Astrocyte (in vitro differentiated cells and primary cell): ENCODE results near the gene SHROOM3. TPM values are rescaled to one million over a fixed set of nuclear protein-coding genes. Genes with fewer than 3 reads are reported as not detected.

ENCODE experiments used
- DNase-seq: peaks from one replicate; pipeline ENCODE4 v3.0.0-alpha.2; 2010; ENCODE audit warnings: low read depth
- FAIRE-seq: peaks from 2 replicates; lab custom pipeline; 2011; peaks lifted over from hg19 to GRCh38; lab: Jason Lieb, UNC
- H2AFZ ChIP-seq: 2 replicates; pipeline ENCODE4 v1.6.0; 2012; ENCODE audit warnings: low read depth, low read length, inconsistent platforms
- H3K27ac ChIP-seq: 2 replicates; pipeline ENCODE4 v1.5.1; 2011; ENCODE audit warnings: low read depth, low read length, inconsistent platforms
- H3K27me3 ChIP-seq: 2 replicates; pipeline ENCODE4 v1.6.0; 2011; ENCODE audit warnings: low read length, inconsistent platforms; ENCODE audit not compliant: insufficient read depth
- H3K36me3 ChIP-seq: 2 replicates; pipeline ENCODE4 v1.5.1; 2011; ENCODE audit warnings: low read length, inconsistent platforms; ENCODE audit not compliant: insufficient read depth
- H3K4me1 ChIP-seq: 2 replicates; pipeline ENCODE4 v1.5.1; 2011; ENCODE audit warnings: low read length, inconsistent platforms; ENCODE audit not compliant: insufficient read depth
- H3K4me2 ChIP-seq: 2 replicates; pipeline ENCODE4 v1.6.0; 2012; ENCODE audit warnings: low read length, inconsistent platforms
- H3K4me3 ChIP-seq: 2 replicates; pipeline ENCODE4 v1.5.1; 2011; ENCODE audit warnings: low read depth, mild to moderate bottlenecking, low read length, inconsistent platforms; ENCODE audit not compliant: insufficient read depth
- H3K79me2 ChIP-seq: 2 replicates; pipeline ENCODE4 v1.6.0; 2012; ENCODE audit warnings: mild to moderate bottlenecking, low read length, inconsistent platforms; ENCODE audit not compliant: insufficient read depth
- H3K9ac ChIP-seq: 2 replicates; pipeline ENCODE4 v1.6.0; 2012; ENCODE audit warnings: mild to moderate bottlenecking, low read length, inconsistent platforms
- H3K9me3 ChIP-seq: 2 replicates; pipeline ENCODE4 v1.5.1; 2012; ENCODE audit warnings: low read depth, mild to moderate bottlenecking, low read length, inconsistent platforms; ENCODE audit not compliant: insufficient read depth
- H4K20me1 ChIP-seq: 2 replicates; pipeline ENCODE4 v1.6.0; 2012; ENCODE audit warnings: low read length, inconsistent platforms; ENCODE audit not compliant: insufficient read depth
- H3K27ac Mint-ChIP-seq: one replicate; pipeline ENCODE4 v1.8.0; 2021; ENCODE audit warnings: mild to moderate bottlenecking, mixed read lengths; ENCODE audit not compliant: unreplicated experiment
- H3K27me3 Mint-ChIP-seq: one replicate; pipeline ENCODE4 v1.8.0; 2021; ENCODE audit warnings: low read depth, mixed read lengths; ENCODE audit not compliant: unreplicated experiment
- H3K36me3 Mint-ChIP-seq: one replicate; pipeline ENCODE4 v1.8.0; 2021; ENCODE audit warnings: low read depth, mixed read lengths; ENCODE audit not compliant: unreplicated experiment
- H3K4me1 Mint-ChIP-seq: one replicate; pipeline ENCODE4 v1.8.0; 2021; ENCODE audit warnings: low read depth, mixed read lengths; ENCODE audit not compliant: unreplicated experiment
- H3K4me3 Mint-ChIP-seq: one replicate; pipeline ENCODE4 v1.8.0; 2021; ENCODE audit warnings: mild to moderate bottlenecking, moderate library complexity, mixed read lengths; ENCODE audit not compliant: unreplicated experiment
- H3K9me3 Mint-ChIP-seq: one replicate; pipeline ENCODE4 v1.8.0; 2021; ENCODE audit warnings: mild to moderate bottlenecking, mixed read lengths; ENCODE audit not compliant: unreplicated experiment
- EZH2 ChIP-seq: IDR thresholded peaks from 2 replicates; pipeline ENCODE4 v1.6.1; 2012; ENCODE audit warnings: mild to moderate bottlenecking, low read length, inconsistent platforms; ENCODE audit not compliant: insufficient read depth
- total RNA-seq: library from RNA; stranded (reverse); gene quantifications from 2 replicates; pipeline ENCODE4 v1.2.1, GENCODE V29; 2021
- TF ChIP-seq, protein P1 (sequence below): IDR thresholded peaks from 2 replicates; pipeline ENCODE4 v1.5.1; 2011; ENCODE audit warnings: low read depth, mild to moderate bottlenecking, inconsistent platforms, low read length, moderate library complexity; ENCODE audit not compliant: insufficient read depth

SHROOM3 gene
- total RNA-seq, 1 donor from 2014 or later = 64.6 TPM

DNA sequence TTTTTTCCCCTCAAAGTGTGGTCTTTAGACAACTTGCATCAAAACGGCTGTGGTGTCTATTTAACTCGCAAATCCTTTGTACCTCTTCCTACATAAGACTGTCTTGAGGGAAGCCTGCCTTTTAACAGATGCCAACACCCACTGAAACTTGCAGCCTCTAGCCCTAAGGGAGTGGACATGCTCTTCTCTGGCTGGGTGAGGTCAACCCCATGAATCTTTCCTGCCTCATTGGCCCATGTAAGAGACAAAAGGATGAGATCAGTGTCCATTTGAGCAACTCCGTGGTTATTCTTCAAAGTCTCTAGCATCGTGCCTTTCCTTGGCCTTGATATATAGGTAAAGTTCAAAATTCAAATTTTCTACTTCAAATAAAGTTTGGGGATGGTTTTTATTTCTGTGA is 134.7 kb downstream of the SHROOM3 start:
- Histone ChIP-seq H2AFZ (no peak overlapping the region), H3K4me3 (no peak overlapping the region), H3K4me2 (peak overlapping the region; percentile 71), H3K79me2 (no peaks in the 10 kb centered on the region), H4K20me1 (no peaks in the 10 kb centered on the region), H3K27ac (peak overlapping the region; percentile 61), H3K36me3 (no peaks in the 10 kb centered on the region), H3K9ac (peak overlapping the region; percentile 28), H3K4me1 (peaks cover 27% of the 10 kb centered on the region), H3K27me3 (no peaks in the 10 kb centered on the region), H3K9me3 (no peaks in the 10 kb centered on the region)
- TF ChIP-seq EZH2 = no peak
- TF ChIP-seq, protein P1, sequence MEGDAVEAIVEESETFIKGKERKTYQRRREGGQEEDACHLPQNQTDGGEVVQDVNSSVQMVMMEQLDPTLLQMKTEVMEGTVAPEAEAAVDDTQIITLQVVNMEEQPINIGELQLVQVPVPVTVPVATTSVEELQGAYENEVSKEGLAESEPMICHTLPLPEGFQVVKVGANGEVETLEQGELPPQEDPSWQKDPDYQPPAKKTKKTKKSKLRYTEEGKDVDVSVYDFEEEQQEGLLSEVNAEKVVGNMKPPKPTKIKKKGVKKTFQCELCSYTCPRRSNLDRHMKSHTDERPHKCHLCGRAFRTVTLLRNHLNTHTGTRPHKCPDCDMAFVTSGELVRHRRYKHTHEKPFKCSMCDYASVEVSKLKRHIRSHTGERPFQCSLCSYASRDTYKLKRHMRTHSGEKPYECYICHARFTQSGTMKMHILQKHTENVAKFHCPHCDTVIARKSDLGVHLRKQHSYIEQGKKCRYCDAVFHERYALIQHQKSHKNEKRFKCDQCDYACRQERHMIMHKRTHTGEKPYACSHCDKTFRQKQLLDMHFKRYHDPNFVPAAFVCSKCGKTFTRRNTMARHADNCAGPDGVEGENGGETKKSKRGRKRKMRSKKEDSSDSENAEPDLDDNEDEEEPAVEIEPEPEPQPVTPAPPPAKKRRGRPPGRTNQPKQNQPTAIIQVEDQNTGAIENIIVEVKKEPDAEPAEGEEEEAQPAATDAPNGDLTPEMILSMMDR = no peak
- no peak for DNase-seq
- Mint-ChIP-seq H3K9me3 (peaks cover 1% of the 10 kb centered on the region), H3K27ac (peak overlapping the region; percentile 85), H3K4me3 (peak overlapping the region; percentile 47), H3K27me3 (no peaks in the 10 kb centered on the region), H3K36me3 (peaks cover 7% of the 10 kb centered on the region), H3K4me1 (peaks cover 37% of the 10 kb centered on the region)
- no peak for FAIRE-seq

DNA sequence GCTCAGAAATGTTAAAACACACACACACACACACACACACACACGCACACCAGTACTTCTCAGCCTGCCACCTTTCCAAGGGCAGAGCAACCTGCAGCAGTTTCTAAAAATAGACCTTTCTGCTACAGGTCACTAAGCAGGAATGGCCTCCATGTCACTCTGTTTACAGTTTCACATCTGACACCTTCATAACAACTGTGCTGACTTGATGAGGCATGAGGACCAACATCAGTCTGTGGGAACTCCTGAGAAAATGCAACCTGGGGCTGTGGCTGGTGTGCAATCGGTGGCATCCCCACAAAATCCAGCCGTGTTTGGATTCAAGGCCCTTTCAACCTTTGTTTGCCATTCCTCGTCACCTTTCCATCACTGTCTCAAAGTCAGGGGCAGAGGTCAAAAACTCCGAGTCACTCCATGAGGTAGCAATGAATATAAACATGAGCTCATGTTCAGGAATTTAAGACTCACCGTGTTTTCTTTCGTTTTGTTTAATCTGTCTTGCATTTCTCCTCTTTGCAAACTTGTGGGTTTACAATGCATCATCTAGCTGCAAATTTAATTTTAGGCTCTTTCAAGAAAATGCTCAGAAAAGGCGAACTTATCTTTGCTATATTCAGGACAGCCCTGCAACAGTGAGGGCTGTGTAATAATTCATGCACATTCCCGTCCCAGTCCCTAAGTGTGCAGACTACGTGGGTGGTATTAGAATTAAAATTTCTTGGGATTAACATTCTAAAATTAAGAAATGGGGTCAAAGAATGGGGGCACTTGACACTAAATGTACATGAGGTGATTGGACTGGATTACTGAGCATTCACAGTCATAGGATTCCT is 135.3 kb downstream of the SHROOM3 start:
- TF ChIP-seq EZH2 = no peak
- TF ChIP-seq, protein P1 = no peak
- peak; percentile 96 for FAIRE-seq

DNA sequence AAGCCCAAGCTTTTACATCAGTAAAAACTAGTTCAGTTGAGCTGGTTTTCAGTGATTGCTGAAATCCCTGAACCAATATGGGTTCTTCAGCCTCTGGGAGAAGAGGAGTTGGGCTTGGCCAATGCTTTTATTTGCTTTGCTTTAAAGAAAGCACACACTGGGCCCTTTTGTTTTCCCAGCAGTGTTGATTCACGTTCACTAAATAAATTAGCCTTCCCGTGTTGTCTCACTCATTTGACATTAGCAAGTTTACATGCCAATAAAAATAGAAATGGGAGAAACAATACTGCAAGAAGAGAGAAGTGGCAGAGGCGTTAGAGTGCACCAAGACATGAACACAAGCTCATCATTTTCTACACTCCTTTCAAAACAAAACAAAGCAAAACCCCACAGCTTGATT is 136.2 kb downstream of the SHROOM3 start:
- no peak overlapping the region for H3K4me3 Mint-ChIP-seq
- H3K9ac ChIP-seq = peak overlapping the region; percentile 29
- H3K4me2 ChIP-seq = peak overlapping the region; percentile 71
- peaks cover 15% of the 10 kb centered on the region for H3K36me3 Mint-ChIP-seq
- TF ChIP-seq, protein P1 = no peak
- TF ChIP-seq EZH2 = no peak
- no peak overlapping the region for H3K4me3 ChIP-seq
- no peaks in the 10 kb centered on the region for H3K79me2 ChIP-seq
- H3K4me1 Mint-ChIP-seq = peaks cover 34% of the 10 kb centered on the region
- no peaks in the 10 kb centered on the region for H3K36me3 ChIP-seq
- H3K27me3 ChIP-seq = no peaks in the 10 kb centered on the region
- no peaks in the 10 kb centered on the region for H3K27me3 Mint-ChIP-seq
- FAIRE-seq (peak; percentile 79), DNase-seq (no peak)
- peaks cover 27% of the 10 kb centered on the region for H3K4me1 ChIP-seq
- H3K27ac Mint-ChIP-seq = peak overlapping the region; percentile 23
- H3K9me3 ChIP-seq = no peaks in the 10 kb centered on the region
- H4K20me1 ChIP-seq = no peaks in the 10 kb centered on the region
- H3K27ac ChIP-seq = peak overlapping the region; percentile 67
- H2AFZ ChIP-seq = no peak overlapping the region
- peaks cover 1% of the 10 kb centered on the region for H3K9me3 Mint-ChIP-seq

More for the DNA sequence above, 135.3 kb downstream of the SHROOM3 start:
- peak overlapping the region; percentile 85 for H3K27ac Mint-ChIP-seq
- H3K36me3 Mint-ChIP-seq = peaks cover 13% of the 10 kb centered on the region
- Histone ChIP-seq H3K4me2 (peak overlapping the region; percentile 71), H3K4me1 (peaks cover 27% of the 10 kb centered on the region), H3K9me3 (no peaks in the 10 kb centered on the region), H3K27me3 (no peaks in the 10 kb centered on the region), H3K79me2 (no peaks in the 10 kb centered on the region), H3K9ac (peak overlapping the region; percentile 29), H4K20me1 (no peaks in the 10 kb centered on the region), H3K27ac (peak overlapping the region; percentile 67), H3K4me3 (peak overlapping the region; percentile 7), H3K36me3 (no peaks in the 10 kb centered on the region), H2AFZ (no peak overlapping the region)
- DNase-seq = peak; percentile 87
- H3K9me3 Mint-ChIP-seq = peaks cover 1% of the 10 kb centered on the region
- H3K4me3 Mint-ChIP-seq = no peak overlapping the region
- no peaks in the 10 kb centered on the region for H3K27me3 Mint-ChIP-seq
- H3K4me1 Mint-ChIP-seq = peaks cover 34% of the 10 kb centered on the region
